H9 (cell line): Measurements from ENCODE around the gene PRDM2. TPM values are rescaled to one million over a fixed set of nuclear protein-coding genes. Genes with fewer than 3 reads are reported as not detected.

Source experiments
- DNase-seq: peaks from one replicate; pipeline ENCODE4 v3.0.0-alpha.2; 2017
- H2AFZ ChIP-seq: one replicate; pipeline ENCODE4 v1.6.1; 2013; ENCODE audit warnings: mild to moderate bottlenecking, low read length, control low read depth, moderate library complexity
- H2AK5ac ChIP-seq: 2 replicates; pipeline ENCODE4 v1.6.1; 2013; ENCODE audit warnings: low read length, control low read depth, mixed read lengths; ENCODE audit not compliant: insufficient read length
- H2BK120ac ChIP-seq: one replicate; pipeline ENCODE4 v1.6.1; 2013; ENCODE audit warnings: low read depth, mild to moderate bottlenecking, low read length, control low read depth, inconsistent platforms; ENCODE audit not compliant: poor library complexity, severe bottlenecking
- H2BK12ac ChIP-seq: 2 replicates; pipeline ENCODE4 v1.6.1; 2013; ENCODE audit warnings: low read length, control low read depth, mixed read lengths, low read depth; ENCODE audit not compliant: insufficient read length
- H2BK15ac ChIP-seq: 2 replicates; pipeline ENCODE4 v1.6.1; 2013; ENCODE audit warnings: low read depth, low read length, control low read depth
- H2BK20ac ChIP-seq: one replicate; pipeline ENCODE4 v1.6.1; 2013; ENCODE audit warnings: low read depth, mild to moderate bottlenecking, low read length, control low read depth, inconsistent platforms; ENCODE audit not compliant: poor library complexity, severe bottlenecking
- H2BK5ac ChIP-seq: 2 replicates; pipeline ENCODE4 v1.6.1; 2013; ENCODE audit warnings: low read length, control low read depth, mixed read lengths; ENCODE audit not compliant: insufficient read length
- H3K14ac ChIP-seq: 2 replicates; pipeline ENCODE4 v1.6.1; 2013; ENCODE audit warnings: low read length, control low read depth; ENCODE audit not compliant: insufficient read depth
- H3K18ac ChIP-seq: 2 replicates; pipeline ENCODE4 v1.6.1; 2013; ENCODE audit warnings: low read depth, mild to moderate bottlenecking, mixed read lengths, low read length, control low read depth; ENCODE audit not compliant: insufficient read length
- H3K23ac ChIP-seq: 2 replicates; pipeline ENCODE4 v1.6.1; 2013; ENCODE audit warnings: low read length, control low read depth, mixed read lengths, low read depth; ENCODE audit not compliant: insufficient read length
- H3K23me2 ChIP-seq: 2 replicates; pipeline ENCODE4 v1.6.1; 2013; ENCODE audit warnings: low read depth, mild to moderate bottlenecking, mixed read lengths, low read length, control low read depth; ENCODE audit not compliant: insufficient read length, poor library complexity, severe bottlenecking
- H3K27ac ChIP-seq: 2 replicates; pipeline ENCODE4 v1.5.1; 2013; ENCODE audit warnings: low read length, control low read depth, mixed read lengths, low read depth; ENCODE audit not compliant: insufficient read length
- H3K27me3 ChIP-seq: 2 replicates; pipeline ENCODE4 v1.6.1; 2013; ENCODE audit warnings: low read length, control low read depth, inconsistent platforms; ENCODE audit not compliant: insufficient read depth
- H3K4ac ChIP-seq: 2 replicates; pipeline ENCODE4 v1.6.1; 2013; ENCODE audit warnings: low read depth, mild to moderate bottlenecking, control low read depth, inconsistent platforms, low read length, moderate library complexity
- H3K4me1 ChIP-seq: 2 replicates; pipeline ENCODE4 v1.6.1; 2013; ENCODE audit warnings: low read length, control low read depth, inconsistent platforms; ENCODE audit not compliant: insufficient read depth
- H3K4me2 ChIP-seq: 2 replicates; pipeline ENCODE4 v1.6.1; 2013; ENCODE audit warnings: low read length, control low read depth, mixed read lengths; ENCODE audit not compliant: insufficient read length, insufficient read depth
- H3K56ac ChIP-seq: 2 replicates; pipeline ENCODE4 v1.6.1; 2013; ENCODE audit warnings: low read depth, mild to moderate bottlenecking, mixed read lengths, low read length, control low read depth; ENCODE audit not compliant: insufficient read length
- H3K79me1 ChIP-seq: 2 replicates; pipeline ENCODE4 v1.6.1; 2013; ENCODE audit warnings: low read depth, mild to moderate bottlenecking, moderate library complexity, low read length, control low read depth, inconsistent platforms; ENCODE audit not compliant: insufficient read depth, poor library complexity, severe bottlenecking
- H3K79me2 ChIP-seq: 2 replicates; pipeline ENCODE4 v1.6.1; 2013; ENCODE audit warnings: low read length, control low read depth, inconsistent platforms; ENCODE audit not compliant: insufficient read depth
- H3K9ac ChIP-seq: 2 replicates; pipeline ENCODE4 v1.6.1; 2013; ENCODE audit warnings: low read length, control low read depth, mixed read lengths; ENCODE audit not compliant: insufficient read length; ENCODE audit errors: extremely low read depth
- H3K9me3 ChIP-seq: one replicate; pipeline ENCODE4 v1.6.1; 2013; ENCODE audit warnings: low read depth, low read length, inconsistent platforms; ENCODE audit not compliant: control insufficient read depth
- H3T11ph ChIP-seq: one replicate; pipeline ENCODE4 v1.6.1; 2013; ENCODE audit warnings: mild to moderate bottlenecking, low read length, control low read depth, inconsistent platforms
- H4K20me1 ChIP-seq: one replicate; pipeline ENCODE4 v1.6.1; 2013; ENCODE audit not compliant: control insufficient read depth, insufficient read length, insufficient read depth
- H4K5ac ChIP-seq: 2 replicates; pipeline ENCODE4 v1.6.1; 2013; ENCODE audit warnings: low read depth, mild to moderate bottlenecking, mixed read lengths, low read length, control low read depth; ENCODE audit not compliant: insufficient read length
- H4K8ac ChIP-seq: replicated peaks from 2 replicates; pipeline ENCODE4 v1.6.1; 2013; ENCODE audit warnings: low read length, control low read depth, mixed read lengths, low read depth; ENCODE audit not compliant: insufficient read length
- H4K91ac ChIP-seq: 2 replicates; pipeline ENCODE4 v1.6.1; 2013; ENCODE audit warnings: low read depth, mild to moderate bottlenecking, moderate library complexity, mixed read lengths, low read length, control low read depth; ENCODE audit not compliant: insufficient read length
- H3K27ac Mint-ChIP-seq, 3 experiments: 2 replicates in 2 of 3; 3 replicates in 1 of 3; pipeline ENCODE4 v1.8.0; 2020 to 2021; ENCODE audit warnings: mixed read lengths in 3 of 3, mild to moderate bottlenecking in 1 of 3, moderate library complexity in 1 of 3
- H3K27me3 Mint-ChIP-seq: 2 replicates; pipeline ENCODE4 v1.8.0; 2021; ENCODE audit warnings: low read depth, mild to moderate bottlenecking, moderate library complexity, mixed read lengths
- H3K36me3 Mint-ChIP-seq, 3 experiments: 2 replicates in 2 of 3; 3 replicates in 1 of 3; pipeline ENCODE4 v1.8.0; 2020 to 2021; ENCODE audit warnings: low read depth in 3 of 3, mixed read lengths in 3 of 3; ENCODE audit not compliant: insufficient read depth in 1 of 3
- H3K4me1 Mint-ChIP-seq, 2 experiments: 2 replicates each; pipeline ENCODE4 v1.8.0; 2020; ENCODE audit warnings: mixed read lengths in 2 of 2
- H3K4me3 Mint-ChIP-seq, 2 experiments: 2 replicates in 1 of 2; 3 replicates in 1 of 2; pipeline ENCODE4 v1.8.0; 2020 to 2021; ENCODE audit warnings: mild to moderate bottlenecking in 2 of 2, mixed read lengths in 2 of 2, moderate library complexity in 1 of 2
- H3K9me3 Mint-ChIP-seq, 2 experiments: 2 replicates in 1 of 2; 3 replicates in 1 of 2; pipeline ENCODE4 v1.8.0; 2020; ENCODE audit warnings: mild to moderate bottlenecking in 2 of 2, mixed read lengths in 2 of 2, moderate library complexity in 1 of 2
- WGBS: extraction: QIAGEN DNeasy Blood & Tissue Kit; methylation state at CpG from one replicate; pipeline ENCODE4 v1.1.7; 2013; ENCODE audit warnings: missing lambda C conversion rate, low lambda C conversion rate, mixed read lengths; ENCODE audit not compliant: insufficient read length; ENCODE audit errors: extremely low coverage; 5-methylcytosine and 5-hydroxymethylcytosine counted together
- total RNA-seq: library from RNA; stranded (reverse); gene quantifications from 2 replicates; pipeline ENCODE4 v1.2.1, GENCODE V29; 2021
- TF ChIP-seq, protein P1 (sequence below): fragments of 200-600 bp; sonication (generic); conservative IDR thresholded peaks from 3 replicates; pipeline ENCODE4 v1.8.0; 2021; ENCODE audit warnings: antibody characterized with exemption, mild to moderate bottlenecking

PRDM2 gene
- total RNA-seq, 1 experiment from 2014 or later = 24.5 TPM

DNA sequence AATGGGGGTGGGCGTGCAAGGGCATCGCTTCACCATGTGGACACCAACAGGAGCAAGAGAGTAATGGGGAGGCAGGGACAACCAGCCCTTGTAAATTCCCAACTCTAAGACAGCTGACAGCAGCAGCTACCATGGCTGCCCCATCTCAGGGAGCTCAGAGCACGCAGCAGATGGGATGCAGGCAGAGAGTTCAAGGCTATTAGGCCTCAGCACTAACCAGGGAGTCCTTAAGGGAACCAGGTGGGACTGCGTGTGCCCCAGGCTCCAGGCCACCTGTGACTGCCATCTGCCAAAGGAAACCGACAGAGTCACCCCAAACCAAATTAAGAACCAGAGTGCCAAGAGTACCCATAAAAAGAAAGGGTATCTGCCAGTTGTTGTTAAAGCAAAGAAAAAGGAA is 33.7 kb upstream of the PRDM2 start:
- Histone ChIP-seq H3K79me1 (no peaks in the 10 kb centered on the region), H4K5ac (no peak overlapping the region), H3K18ac (no peak overlapping the region), H2BK120ac (no peak overlapping the region), H3K23me2 (no peaks in the 10 kb centered on the region), H2BK20ac (no peak overlapping the region), H2BK15ac (no peak overlapping the region), H3T11ph (no peak overlapping the region), H3K79me2 (no peaks in the 10 kb centered on the region), H3K23ac (no peak overlapping the region), H2AK5ac (no peak overlapping the region), H3K9ac (no peak overlapping the region), H3K4ac (no peak overlapping the region), H3K4me1 (no peaks in the 10 kb centered on the region), H3K9me3 (no peaks in the 10 kb centered on the region), H4K8ac (no peak overlapping the region), H4K91ac (no peak overlapping the region), H3K4me2 (no peak overlapping the region), H2AFZ (no peak overlapping the region), H3K27me3 (no peaks in the 10 kb centered on the region), H3K14ac (no peak overlapping the region), H2BK12ac (no peak overlapping the region), H3K56ac (no peak overlapping the region), H4K20me1 (no peaks in the 10 kb centered on the region), H3K27ac (no peak overlapping the region), H2BK5ac (no peak overlapping the region)
- Mint-ChIP-seq H3K4me1 (no peaks in the 10 kb centered on the region), H3K9me3 (no peaks in the 10 kb centered on the region), H3K4me3 (no peak overlapping the region), H3K36me3 (no peaks in the 10 kb centered on the region), H3K27me3 (peaks cover 12% of the 10 kb centered on the region), H3K27ac (peak overlapping the region in 1 of 3 experiments; percentile 53; a peak in 1 of 7 replicates)
- DNase-seq = no peak
- no CpG with 5 or more reads among the region's 5 CpGs for WGBS
- TF ChIP-seq, protein P1, sequence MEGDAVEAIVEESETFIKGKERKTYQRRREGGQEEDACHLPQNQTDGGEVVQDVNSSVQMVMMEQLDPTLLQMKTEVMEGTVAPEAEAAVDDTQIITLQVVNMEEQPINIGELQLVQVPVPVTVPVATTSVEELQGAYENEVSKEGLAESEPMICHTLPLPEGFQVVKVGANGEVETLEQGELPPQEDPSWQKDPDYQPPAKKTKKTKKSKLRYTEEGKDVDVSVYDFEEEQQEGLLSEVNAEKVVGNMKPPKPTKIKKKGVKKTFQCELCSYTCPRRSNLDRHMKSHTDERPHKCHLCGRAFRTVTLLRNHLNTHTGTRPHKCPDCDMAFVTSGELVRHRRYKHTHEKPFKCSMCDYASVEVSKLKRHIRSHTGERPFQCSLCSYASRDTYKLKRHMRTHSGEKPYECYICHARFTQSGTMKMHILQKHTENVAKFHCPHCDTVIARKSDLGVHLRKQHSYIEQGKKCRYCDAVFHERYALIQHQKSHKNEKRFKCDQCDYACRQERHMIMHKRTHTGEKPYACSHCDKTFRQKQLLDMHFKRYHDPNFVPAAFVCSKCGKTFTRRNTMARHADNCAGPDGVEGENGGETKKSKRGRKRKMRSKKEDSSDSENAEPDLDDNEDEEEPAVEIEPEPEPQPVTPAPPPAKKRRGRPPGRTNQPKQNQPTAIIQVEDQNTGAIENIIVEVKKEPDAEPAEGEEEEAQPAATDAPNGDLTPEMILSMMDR = no peak
